Esophagus squamous epithelium (tissue), 5 donors: Measurements from ENCODE around the gene SLC13A2. TPM values are rescaled to one million over a fixed set of nuclear protein-coding genes. Genes with fewer than 3 reads are reported as not detected.

Experiments
- DNase-seq: peaks from one replicate; lab custom pipeline; 2025; lab: John Stamatoyannopoulos, UW
- H3K27ac ChIP-seq, 4 donors: fragments of 200-600 bp; sonication (generic); one replicate each; pipeline ENCODE4 v1.5.1; 2016 to 2019; ENCODE audit warnings: mild to moderate bottlenecking in 1 of 4
- H3K27me3 ChIP-seq, 4 donors: fragments of 200-600 bp; sonication (generic); 1 replicate in 3 of 4; 2 replicates in 1 of 4; pipeline versions ENCODE4 v1.5.1 to v1.6.0; 2017 to 2021; ENCODE audit warnings: antibody characterized with exemption in 1 of 4
- H3K36me3 ChIP-seq, 3 donors: fragments of 200-600 bp; sonication (generic); one replicate each; pipeline ENCODE4 v1.5.1; 2016 to 2019
- H3K4me1 ChIP-seq, 3 donors: fragments of 200-600 bp; sonication (generic); one replicate each; pipeline ENCODE4 v1.5.1; 2017 to 2019
- H3K4me3 ChIP-seq, 4 donors: fragments of 200-600 bp; sonication (generic); 1 replicate in 3 of 4; 2 replicates in 1 of 4; pipeline ENCODE4 v1.5.1; 2016 to 2019; ENCODE audit warnings: mild to moderate bottlenecking in 2 of 4, moderate library complexity in 1 of 4
- H3K9me3 ChIP-seq, 3 donors: fragments of 200-600 bp; sonication (generic); one replicate each; pipeline ENCODE4 v1.5.1; 2016 to 2019
- POLR2A ChIP-seq, 4 donors: fragments of 450-650 bp; IDR thresholded peaks; one replicate each; pipeline ENCODE4 v1.6.1; 2017; ENCODE audit warnings: antibody characterized with exemption in 4 of 4, mild to moderate bottlenecking in 4 of 4, moderate library complexity in 3 of 4
- WGBS, 2 donors: methylation state at CpG; one replicate each; pipeline ENCODE4 v1.1.5; 2018; 5-methylcytosine and 5-hydroxymethylcytosine counted together
- intact Hi-C: fragments of 100-400 bp; cut with DNase I; formaldehyde crosslinking; loops from one replicate; pipeline ENCODE4 v1.15.0; 2022
- total RNA-seq, 4 donors: library from RNA; depleted of rRNA; stranded (reverse); fragments of >200 nt; gene quantifications; one replicate each; pipeline ENCODE4 v1.1.0, GENCODE V29; 2016
- TF ChIP-seq, protein P1 (sequence below), 6 experiments: fragments of 450-650 bp in 4 of 6; fragments of 200-600 bp in 2 of 6; sonication (generic) in 2 of 6; IDR thresholded peaks; one replicate each; pipeline ENCODE4 v1.5.1; 2016 to 2019; ENCODE audit warnings: antibody characterized with exemption in 6 of 6, mild to moderate bottlenecking in 4 of 6, moderate library complexity in 4 of 6
- donor health status: DM: yes; HTN: yes; CAD: no.

The SLC13A2 gene
- total RNA-seq, 4 donors from 2014 or later: not detected

DNA sequence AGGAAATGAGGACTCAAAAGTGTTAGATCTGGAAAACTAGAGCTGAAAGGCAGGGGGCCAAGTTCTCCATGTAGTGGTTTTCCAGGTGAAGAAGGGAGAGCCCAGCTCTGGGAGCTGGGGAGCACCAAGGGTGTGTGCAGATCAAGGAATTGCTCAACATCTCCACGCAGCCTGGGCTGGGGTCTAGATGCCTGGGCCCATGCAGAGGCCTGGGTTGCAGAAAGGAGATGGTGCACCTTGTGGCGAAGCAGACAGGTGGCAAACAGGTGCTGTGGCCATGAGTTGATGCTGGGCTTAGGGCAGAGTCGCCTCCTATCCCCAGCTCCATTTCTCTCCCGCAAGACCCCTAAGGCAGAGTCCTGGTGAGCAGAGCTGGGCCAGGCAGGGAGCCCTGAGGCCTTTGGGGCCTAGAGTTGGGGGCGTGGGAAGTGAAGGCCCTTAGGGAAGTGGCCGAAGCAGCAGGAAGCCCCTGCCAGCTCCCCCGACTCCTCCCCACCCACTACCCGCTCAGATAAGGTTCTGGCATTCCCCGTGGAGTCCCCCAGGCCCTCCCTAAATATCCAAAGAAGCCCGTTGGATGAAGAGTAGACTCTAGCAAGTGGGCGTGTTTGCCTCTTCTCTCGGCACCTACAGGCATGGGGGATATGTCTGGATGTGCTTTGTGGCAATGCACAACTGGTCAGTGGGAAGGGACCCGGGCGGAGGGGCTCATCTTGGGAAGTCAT, 33.5 kb downstream of the SLC13A2 start:
- 40 to 60% methylated on average over 5 to 8 of the region's 14 CpGs for WGBS, 2 donors
- H3K4me3 ChIP-seq: peak overlapping the region; percentile 41 to 57 (median 49)
- TF ChIP-seq, protein P1, sequence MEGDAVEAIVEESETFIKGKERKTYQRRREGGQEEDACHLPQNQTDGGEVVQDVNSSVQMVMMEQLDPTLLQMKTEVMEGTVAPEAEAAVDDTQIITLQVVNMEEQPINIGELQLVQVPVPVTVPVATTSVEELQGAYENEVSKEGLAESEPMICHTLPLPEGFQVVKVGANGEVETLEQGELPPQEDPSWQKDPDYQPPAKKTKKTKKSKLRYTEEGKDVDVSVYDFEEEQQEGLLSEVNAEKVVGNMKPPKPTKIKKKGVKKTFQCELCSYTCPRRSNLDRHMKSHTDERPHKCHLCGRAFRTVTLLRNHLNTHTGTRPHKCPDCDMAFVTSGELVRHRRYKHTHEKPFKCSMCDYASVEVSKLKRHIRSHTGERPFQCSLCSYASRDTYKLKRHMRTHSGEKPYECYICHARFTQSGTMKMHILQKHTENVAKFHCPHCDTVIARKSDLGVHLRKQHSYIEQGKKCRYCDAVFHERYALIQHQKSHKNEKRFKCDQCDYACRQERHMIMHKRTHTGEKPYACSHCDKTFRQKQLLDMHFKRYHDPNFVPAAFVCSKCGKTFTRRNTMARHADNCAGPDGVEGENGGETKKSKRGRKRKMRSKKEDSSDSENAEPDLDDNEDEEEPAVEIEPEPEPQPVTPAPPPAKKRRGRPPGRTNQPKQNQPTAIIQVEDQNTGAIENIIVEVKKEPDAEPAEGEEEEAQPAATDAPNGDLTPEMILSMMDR (IDR thresholded peaks at IDR 0.05): no peak
- TF ChIP-seq POLR2A (IDR thresholded peaks at IDR 0.05): no peak
- DNase-seq: no peak
- peaks cover 0 to 64% (median 0%) of the 10 kb centered on the region in 4 donors for H3K27me3 ChIP-seq
- H3K4me1 ChIP-seq: peaks cover 23 to 64% (median 25%) of the 10 kb centered on the region in 3 donors
- peak overlapping the region; percentile 39 to 90 (median 86) for H3K27ac ChIP-seq
- intact Hi-C loops: no loop called here
- no peaks in the 10 kb centered on the region for H3K9me3 ChIP-seq
- peaks cover 0 to 5% (median 0%) of the 10 kb centered on the region in 3 donors for H3K36me3 ChIP-seq

DNA sequence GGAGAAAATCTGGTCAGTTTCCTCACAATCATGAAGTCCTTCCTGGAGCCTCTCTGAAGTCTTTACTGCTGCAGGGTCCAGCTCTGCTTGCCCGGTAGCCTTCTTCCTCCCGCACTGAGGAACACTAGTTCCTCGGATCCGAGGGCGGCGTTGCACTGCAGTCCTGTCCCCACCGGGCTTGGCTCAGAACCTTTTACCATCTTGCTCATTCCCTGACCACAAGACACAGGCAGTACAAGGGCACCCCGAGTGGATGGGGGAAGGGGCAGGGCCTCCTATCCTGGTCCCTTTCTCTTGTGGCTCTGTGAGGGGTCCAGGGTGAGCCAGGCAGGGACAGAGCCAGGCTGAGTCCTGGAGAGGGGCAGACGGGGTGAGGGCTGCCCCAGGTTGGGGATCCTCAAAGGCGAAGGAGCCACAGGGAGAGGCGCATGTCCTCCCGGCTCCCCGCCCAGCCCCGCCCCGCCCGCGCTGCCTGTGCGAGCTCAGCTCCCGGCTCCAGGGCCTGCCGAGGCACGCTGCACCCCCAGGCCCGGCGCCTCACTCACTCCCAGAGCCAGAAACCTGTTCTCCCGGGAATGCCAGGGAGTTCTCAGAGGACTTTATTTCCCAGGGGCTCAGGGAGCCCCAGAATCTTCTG, 34.2 kb downstream of the SLC13A2 start:
- H3K9me3 ChIP-seq: no peaks in the 10 kb centered on the region
- 54 to 55% methylated on average over 4 to 8 of the region's 24 CpGs for WGBS, 2 donors
- H3K4me1 ChIP-seq: peaks cover 23 to 62% (median 25%) of the 10 kb centered on the region in 3 donors
- no peak for DNase-seq
- H3K27ac ChIP-seq: peak overlapping the region; percentile 39 to 90 (median 86)
- H3K36me3 ChIP-seq: peaks cover 0 to 5% (median 0%) of the 10 kb centered on the region in 3 donors
- intact Hi-C loops: no loop called here
- peaks cover 0 to 71% (median 0%) of the 10 kb centered on the region in 4 donors for H3K27me3 ChIP-seq
- TF ChIP-seq POLR2A (IDR thresholded peaks at IDR 0.05): peak in 1 of 4 donors; percentile 15
- TF ChIP-seq, protein P1 (IDR thresholded peaks at IDR 0.05): no peak
- peak overlapping the region; percentile 41 to 57 (median 49) for H3K4me3 ChIP-seq

DNA sequence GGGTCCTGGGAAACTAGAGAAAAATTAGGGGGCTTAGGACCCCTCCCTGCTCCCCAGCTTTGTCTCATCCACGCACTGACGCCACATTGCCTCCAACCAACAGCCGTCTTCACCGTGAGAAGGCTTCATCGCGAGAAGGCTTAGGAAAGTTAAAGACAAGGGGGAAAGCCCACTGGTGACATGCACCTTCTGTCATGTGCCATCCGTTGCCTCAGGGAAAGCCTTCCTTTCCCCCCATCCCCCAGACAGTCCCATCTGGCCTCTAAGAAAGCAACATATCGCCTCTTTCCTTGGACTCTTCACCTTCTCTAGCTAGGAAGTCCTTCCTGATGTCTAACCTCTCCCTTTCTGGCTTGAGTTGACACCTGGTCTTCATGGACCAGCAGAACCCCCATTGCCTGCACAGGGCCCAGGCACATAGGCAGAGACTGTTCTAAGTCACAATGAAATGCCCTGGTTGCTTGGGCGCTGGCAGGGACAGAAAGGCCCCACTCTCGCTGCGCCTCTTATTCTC, 34.8 kb downstream of the SLC13A2 start:
- WGBS, 2 donors: 65 to 68% methylated on average over 4 to 8 of the region's 11 CpGs
- Histone ChIP-seq H3K36me3 (peaks cover 0 to 5% (median 0%) of the 10 kb centered on the region in 3 donors), H3K4me1 (peaks cover 23 to 63% (median 25%) of the 10 kb centered on the region in 3 donors), H3K27me3 (peaks cover 0 to 75% (median 0%) of the 10 kb centered on the region in 4 donors), H3K27ac (peak overlapping the region; percentile 39 to 90 (median 86)), H3K9me3 (no peaks in the 10 kb centered on the region), H3K4me3 (peak overlapping the region; percentile 41 to 57 (median 49))
- TF ChIP-seq POLR2A (IDR thresholded peaks at IDR 0.05): no peak
- TF ChIP-seq, protein P1 (IDR thresholded peaks at IDR 0.05): no peak
- intact Hi-C loops: no loop called here
- no peak for DNase-seq

DNA sequence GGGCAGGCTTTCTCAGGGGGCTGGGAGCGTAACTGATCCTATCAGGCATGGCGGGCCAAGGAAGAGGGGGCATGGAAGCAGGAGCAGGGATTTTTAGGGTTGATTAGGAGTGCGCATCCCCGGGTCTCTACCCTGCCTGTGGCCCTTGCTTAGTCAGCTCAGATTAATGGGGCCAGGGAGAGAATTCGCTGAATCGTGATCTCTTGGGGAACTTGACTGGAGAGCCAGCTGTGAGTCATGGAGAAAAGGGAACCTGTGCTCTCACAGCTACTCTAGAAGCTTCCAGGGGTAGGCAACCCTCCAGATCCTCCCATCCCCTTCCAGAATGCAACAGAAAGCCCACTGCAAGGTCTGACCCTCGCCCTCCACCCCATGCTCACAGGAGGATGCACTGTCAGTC, 36.3 kb downstream of the SLC13A2 start:
- WGBS, 2 donors: 62 to 79% methylated on average over 7 of the region's 7 CpGs
- peak overlapping the region in 1 of 4 donors; percentile 16 for H3K27ac ChIP-seq
- H3K36me3 ChIP-seq: peaks cover 0 to 5% (median 0%) of the 10 kb centered on the region in 3 donors
- intact Hi-C loops: no loop called here
- peaks cover 0 to 88% (median 0%) of the 10 kb centered on the region in 4 donors for H3K27me3 ChIP-seq
- H3K9me3 ChIP-seq: no peaks in the 10 kb centered on the region
- peaks cover 29 to 78% (median 32%) of the 10 kb centered on the region in 3 donors for H3K4me1 ChIP-seq
- DNase-seq: no peak
- H3K4me3 ChIP-seq: no peak overlapping the region
- TF ChIP-seq, protein P1 (IDR thresholded peaks at IDR 0.05): no peak
- TF ChIP-seq POLR2A (IDR thresholded peaks at IDR 0.05): no peak
